Spleen (tissue), 11 donors: ENCODE results near the gene CCDC141. TPM values are rescaled to one million over a fixed set of nuclear protein-coding genes. Genes with fewer than 3 reads are reported as not detected.

Experiments used
- DNase-seq: peaks from one replicate; pipeline ENCODE4 v3.0.0-alpha.2; 2020
- H3K27ac ChIP-seq, 8 donors: fragments of 200-600 bp; sonication (generic) in 7 of 8; 1 replicate in 4 of 8; 2 replicates in 4 of 8; pipeline versions ENCODE4 v1.5.0 to v1.8.0; 2016 to 2021; ENCODE audit warnings: inconsistent platforms in 4 of 8, mild to moderate bottlenecking in 4 of 8, moderate library complexity in 1 of 8
- H3K27me3 ChIP-seq, 7 donors: fragments of 200-600 bp; sonication (generic) in 6 of 7; replicated peaks in 1 of 7; 1 replicate in 4 of 7; 2 replicates in 3 of 7; pipeline versions ENCODE4 v1.5.0 to v1.8.0; 2016 to 2021; ENCODE audit warnings: inconsistent platforms in 3 of 7, mild to moderate bottlenecking in 1 of 7
- H3K36me3 ChIP-seq, 6 donors: fragments of 200-600 bp; sonication (generic) in 5 of 6; 1 replicate in 4 of 6; 2 replicates in 2 of 6; pipeline versions ENCODE4 v1.5.0 to v1.8.0; 2016 to 2021; ENCODE audit warnings: inconsistent platforms in 2 of 6
- H3K4me1 ChIP-seq, 6 donors: fragments of 200-600 bp; sonication (generic) in 5 of 6; 1 replicate in 3 of 6; 2 replicates in 3 of 6; pipeline versions ENCODE4 v1.5.0 to v1.8.0; 2016 to 2021; ENCODE audit warnings: inconsistent platforms in 3 of 6
- H3K4me3 ChIP-seq, 8 donors: fragments of 200-600 bp; sonication (generic) in 7 of 8; 1 replicate in 4 of 8; 2 replicates in 4 of 8; pipeline versions ENCODE4 v1.5.0 to v1.8.0; 2016 to 2021; ENCODE audit warnings: inconsistent platforms in 4 of 8, mild to moderate bottlenecking in 4 of 8, moderate library complexity in 2 of 8
- H3K9me3 ChIP-seq, 8 donors: fragments of 200-600 bp; sonication (generic) in 7 of 8; 1 replicate in 4 of 8; 2 replicates in 4 of 8; pipeline versions ENCODE4 v1.5.0 to v1.8.0; 2016 to 2021; ENCODE audit warnings: inconsistent platforms in 4 of 8
- POLR2A ChIP-seq, 3 donors: fragments of 450-650 bp; IDR thresholded peaks; one replicate each; pipeline ENCODE4 v1.5.1; 2017; ENCODE audit warnings: antibody characterized with exemption in 3 of 3, mild to moderate bottlenecking in 1 of 3
- POLR2AphosphoS5 ChIP-seq, 3 donors: sonication (generic); formaldehyde crosslinking; IDR thresholded peaks; one replicate each; pipeline ENCODE4 v1.5.1; 2017; ENCODE audit warnings: antibody characterized with exemption in 3 of 3
- WGBS, 5 donors: extraction: QIAGEN DNeasy Blood & Tissue Kit in 3 of 5; methylation state at CpG; one replicate each; pipeline versions ENCODE4 v1.1.5 to v1.1.7; 2013 to 2018; 5-methylcytosine and 5-hydroxymethylcytosine counted together
- intact Hi-C: fragments of 100-400 bp; cut with DNase I; formaldehyde crosslinking; loops from one replicate; pipeline ENCODE4 v1.15.0; 2023; ENCODE audit warnings: low total_unique reads
- polyA plus RNA-seq, 3 donors: library from polyadenylated mRNA; stranded (reverse); fragments of 200-250 nt; gene quantifications; one replicate each; pipeline ENCODE4 v1.2.1, GENCODE V29; 2013
- total RNA-seq, 7 donors: library from RNA; depleted of rRNA in 3 of 7; stranded (reverse); fragments of >200 nt in 3 of 7; fragmentation: NEBNext Ultra II Directional in 4 of 7; extraction: Animal tissue kit (Norgen Biotek cat#: 25700) in 4 of 7; gene quantifications; one replicate each; pipeline versions ENCODE4 v1.1.0 to v1.2.1, GENCODE V29; 2016 to 2021
- TF ChIP-seq, protein P1 (sequence below), 11 experiments: fragments of 200-600 bp in 7 of 11; fragments of 450-650 bp in 4 of 11; sonication (generic) in 4 of 11; IDR thresholded peaks in 8 of 11; conservative IDR thresholded peaks in 3 of 11; 1 replicate in 7 of 11; 2 replicates in 4 of 11; pipeline versions ENCODE4 v1.4.0 to v1.8.0; 2016 to 2021; ENCODE audit warnings: antibody characterized with exemption in 11 of 11, inconsistent platforms in 4 of 11, mild to moderate bottlenecking in 1 of 11
- donor health status: healthy with polysubstance abuse.
- donor health status: DM: no; HTN: no; CAD: no; lungs with moderate emphysema.
- donor health status: DM: no; HTN: no; CAD: no.
- donor health status: Bipolar disorder and iron deficiency.
- donor health status: healthy.
- donor health status: DM: no; HTN: no; CAD: no.
- donor health status: DM: yes; HTN: yes; CAD: no.

CCDC141 gene
- total and polyA plus RNA-seq, 10 donors, result 0.29 to 21.3 (median 11.4) TPM

DNA sequence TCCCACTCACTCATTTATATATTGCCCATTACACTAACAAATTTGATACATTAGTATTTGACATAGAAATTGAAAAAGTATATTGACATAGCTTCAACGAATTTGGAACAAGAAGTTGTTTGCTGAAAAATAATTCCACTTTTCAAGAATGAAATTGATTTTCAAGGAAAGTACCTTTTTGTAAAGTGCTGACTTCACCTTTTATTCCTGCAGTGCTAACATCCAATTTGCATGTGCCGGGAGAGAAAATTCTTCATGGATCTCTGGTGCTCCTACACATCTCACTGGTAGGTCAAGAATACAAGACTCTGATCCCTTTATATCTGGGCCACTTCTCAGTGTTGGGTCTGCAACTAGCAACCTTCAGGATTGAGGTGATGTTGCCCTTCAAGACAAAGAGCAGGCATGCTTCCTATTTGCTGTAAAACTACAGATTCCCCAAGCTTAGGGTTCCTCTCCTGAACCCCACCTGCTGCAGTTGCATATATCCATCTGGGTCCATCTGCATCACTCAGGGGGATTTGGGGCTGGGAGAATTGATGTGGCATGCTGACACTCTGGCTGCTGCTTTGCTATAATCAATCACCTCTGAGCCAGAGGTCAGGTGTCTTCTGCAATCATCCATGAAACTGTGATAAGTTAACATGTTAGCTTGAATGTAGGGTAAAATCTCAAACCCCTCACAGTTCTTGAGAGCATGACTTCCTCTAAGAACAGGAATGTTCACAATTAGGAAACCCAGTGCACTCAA is 134.3 kb downstream of the CCDC141 start:
- intact Hi-C loops, result no loop called here
- DNase-seq, result no peak
- peaks cover 0 to 22% (median 4%) of the 10 kb centered on the region in 6 donors for H3K4me1 ChIP-seq
- no peak overlapping the region for H3K27ac ChIP-seq
- no peaks in the 10 kb centered on the region for H3K36me3 ChIP-seq
- H3K9me3 ChIP-seq, result no peaks in the 10 kb centered on the region
- H3K27me3 ChIP-seq, result no peaks in the 10 kb centered on the region
- no peak overlapping the region for H3K4me3 ChIP-seq
- TF ChIP-seq POLR2AphosphoS5 (IDR thresholded peaks at IDR 0.05) (no peak), POLR2A (IDR thresholded peaks at IDR 0.05) (no peak)
- TF ChIP-seq, protein P1, sequence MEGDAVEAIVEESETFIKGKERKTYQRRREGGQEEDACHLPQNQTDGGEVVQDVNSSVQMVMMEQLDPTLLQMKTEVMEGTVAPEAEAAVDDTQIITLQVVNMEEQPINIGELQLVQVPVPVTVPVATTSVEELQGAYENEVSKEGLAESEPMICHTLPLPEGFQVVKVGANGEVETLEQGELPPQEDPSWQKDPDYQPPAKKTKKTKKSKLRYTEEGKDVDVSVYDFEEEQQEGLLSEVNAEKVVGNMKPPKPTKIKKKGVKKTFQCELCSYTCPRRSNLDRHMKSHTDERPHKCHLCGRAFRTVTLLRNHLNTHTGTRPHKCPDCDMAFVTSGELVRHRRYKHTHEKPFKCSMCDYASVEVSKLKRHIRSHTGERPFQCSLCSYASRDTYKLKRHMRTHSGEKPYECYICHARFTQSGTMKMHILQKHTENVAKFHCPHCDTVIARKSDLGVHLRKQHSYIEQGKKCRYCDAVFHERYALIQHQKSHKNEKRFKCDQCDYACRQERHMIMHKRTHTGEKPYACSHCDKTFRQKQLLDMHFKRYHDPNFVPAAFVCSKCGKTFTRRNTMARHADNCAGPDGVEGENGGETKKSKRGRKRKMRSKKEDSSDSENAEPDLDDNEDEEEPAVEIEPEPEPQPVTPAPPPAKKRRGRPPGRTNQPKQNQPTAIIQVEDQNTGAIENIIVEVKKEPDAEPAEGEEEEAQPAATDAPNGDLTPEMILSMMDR (IDR thresholded peaks at IDR 0.05 in 8 of 11, conservative IDR thresholded peaks at IDR 0.05 in 3 of 11), result no peak
- 44 to 70% (median 66%) methylated on average over 2 of the region's 2 CpGs for WGBS, 5 donors

DNA sequence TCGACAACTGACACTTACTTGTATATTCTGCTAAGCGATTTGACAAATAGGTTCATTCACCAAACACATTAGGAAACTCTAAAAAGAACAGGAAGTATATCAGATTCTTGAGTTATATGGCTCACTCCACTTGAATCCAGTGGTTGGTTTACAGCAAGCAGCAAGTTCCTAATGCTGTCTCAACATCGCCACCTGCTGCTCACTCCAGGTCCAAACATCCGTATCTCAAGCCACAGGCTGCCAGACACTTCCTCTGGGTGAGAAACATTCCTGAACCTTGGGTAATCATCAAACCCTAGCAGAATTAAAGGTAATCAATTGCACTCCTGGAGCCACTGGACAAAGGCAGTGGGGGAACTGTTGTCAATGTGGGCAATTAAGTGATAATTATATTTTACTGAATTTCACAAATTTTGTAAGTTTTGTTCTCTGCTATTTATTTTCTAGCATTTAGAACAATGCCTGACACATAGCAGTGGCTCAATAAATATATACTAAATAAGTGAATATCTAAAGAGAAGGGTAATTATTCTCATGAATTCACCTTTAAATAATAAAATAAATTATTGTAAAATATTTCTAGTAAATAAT is 135.6 kb downstream of the CCDC141 start:
- 37 to 50% (median 42%) methylated on average over 4 of the region's 4 CpGs for WGBS, 5 donors
- Histone ChIP-seq H3K36me3 (no peaks in the 10 kb centered on the region), H3K4me1 (peaks cover 0 to 22% (median 4%) of the 10 kb centered on the region in 6 donors), H3K4me3 (no peak overlapping the region), H3K27ac (no peak overlapping the region), H3K27me3 (no peaks in the 10 kb centered on the region), H3K9me3 (no peaks in the 10 kb centered on the region)
- intact Hi-C loops, result loop anchor here (5.0 kb wide), 1 partner anchor 117 kb away; no protein-coding TSS in a partner anchor
- TF ChIP-seq, protein P1 (IDR thresholded peaks at IDR 0.05 in 8 of 11, conservative IDR thresholded peaks at IDR 0.05 in 3 of 11), result peak; percentile 34 to 83 (median 72)
- no peak for TF ChIP-seq POLR2A (IDR thresholded peaks at IDR 0.05)
- peak; percentile 84 for DNase-seq

DNA sequence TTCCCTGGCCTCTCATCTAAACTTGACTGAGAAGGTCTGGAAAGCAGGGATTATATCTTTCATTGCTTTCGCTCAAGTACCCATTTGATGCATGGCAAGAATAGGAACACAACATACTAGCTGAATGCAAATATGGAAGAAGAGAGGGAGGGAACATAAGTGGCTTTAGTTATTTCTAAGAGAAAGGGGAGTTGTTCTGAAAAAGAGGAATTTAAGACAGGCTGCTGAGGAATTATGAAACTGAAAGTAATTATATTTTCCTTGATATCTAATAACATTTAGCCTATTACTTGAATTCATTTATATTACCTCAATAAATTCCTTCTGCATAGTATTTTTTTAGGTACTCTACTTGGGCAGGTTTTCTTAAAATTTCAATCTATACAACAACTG is 136.9 kb downstream of the CCDC141 start:
- TF ChIP-seq, protein P1 (IDR thresholded peaks at IDR 0.05 in 8 of 11, conservative IDR thresholded peaks at IDR 0.05 in 3 of 11), result no peak
- no peak for TF ChIP-seq POLR2A (IDR thresholded peaks at IDR 0.05)
- no peak for TF ChIP-seq POLR2AphosphoS5 (IDR thresholded peaks at IDR 0.05)
- no peaks in the 10 kb centered on the region for H3K36me3 ChIP-seq
- 86 to 98% (median 95%) methylated on average over 1 of the region's 1 CpG for WGBS, 5 donors
- no peak for DNase-seq
- intact Hi-C loops, result loop anchor here (5.0 kb wide), 1 partner anchor 116 kb away; no protein-coding TSS in a partner anchor
- peaks cover 0 to 22% (median 4%) of the 10 kb centered on the region in 6 donors for H3K4me1 ChIP-seq
- H3K9me3 ChIP-seq, result no peaks in the 10 kb centered on the region
- H3K27ac ChIP-seq, result no peak overlapping the region
- no peaks in the 10 kb centered on the region for H3K27me3 ChIP-seq
- H3K4me3 ChIP-seq, result no peak overlapping the region

DNA sequence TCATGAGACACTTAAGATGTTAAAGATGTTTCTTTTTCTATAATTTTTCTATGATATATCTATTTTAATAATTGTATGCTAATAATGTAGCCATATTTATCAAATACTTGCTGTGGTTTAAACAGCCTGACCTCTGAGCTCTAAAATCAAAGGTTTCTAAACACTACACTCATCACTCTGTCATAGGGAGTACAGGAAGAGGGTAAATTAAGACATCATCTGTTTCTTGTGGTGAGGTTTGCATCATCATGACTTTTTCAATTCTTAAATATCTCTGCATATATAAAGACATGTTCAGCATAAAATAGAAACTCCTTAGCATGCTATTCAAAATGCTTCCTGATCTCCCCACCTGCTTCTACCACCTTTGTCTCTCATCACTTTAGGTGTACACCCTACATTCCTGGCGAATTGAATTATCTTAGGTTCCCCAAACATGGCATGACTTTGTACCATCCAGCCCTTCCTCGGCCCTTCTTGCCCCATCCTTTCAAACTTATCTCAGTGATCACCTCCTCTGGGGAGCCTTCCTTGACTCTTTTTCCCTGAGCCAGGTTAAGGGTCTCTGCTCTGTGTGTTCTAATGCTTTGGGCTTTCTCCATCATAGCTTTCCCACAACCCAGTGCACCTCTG is 137.4 kb downstream of the CCDC141 start:
- 75 to 90% (median 85%) methylated on average over 2 of the region's 2 CpGs for WGBS, 5 donors
- Histone ChIP-seq H3K4me3 (no peak overlapping the region), H3K27me3 (no peaks in the 10 kb centered on the region), H3K4me1 (peaks cover 0 to 22% (median 4%) of the 10 kb centered on the region in 6 donors), H3K9me3 (no peaks in the 10 kb centered on the region), H3K27ac (no peak overlapping the region), H3K36me3 (no peaks in the 10 kb centered on the region)
- DNase-seq, result no peak
- intact Hi-C loops, result loop anchor here (5.0 kb wide), 1 partner anchor 115 kb away; no protein-coding TSS in a partner anchor
- TF ChIP-seq, protein P1 (IDR thresholded peaks at IDR 0.05 in 8 of 11, conservative IDR thresholded peaks at IDR 0.05 in 3 of 11), result no peak
- TF ChIP-seq POLR2AphosphoS5 (IDR thresholded peaks at IDR 0.05) (no peak), POLR2A (IDR thresholded peaks at IDR 0.05) (no peak)
